Endometrial microvascular endothelial cells (primary cell): ENCODE results near the gene UNC45A. TPM values are rescaled to one million over a fixed set of nuclear protein-coding genes. Genes with fewer than 3 reads are reported as not detected.
"Not testable (repeated sequence)": the region's sequence is repeated elsewhere in the genome, so short reads cannot be mapped to it uniquely, and the experiment has no call there.

ENCODE experiments used
- in situ Hi-C: cut with HindIII; loops from 2 replicates; pipeline ENCODE4 v1.10.0; 2017; ENCODE audit warnings: low sequenced_read_pairs, low pct_unique_long_range_greater_than_20kb; ENCODE audit errors: inconsistent ontology term
- total RNA-seq: library from RNA; depleted of rRNA; stranded (reverse); fragments of >200 nt; gene quantifications from one replicate; pipeline ENCODE4 v1.2.3, GENCODE V29; 2015; ENCODE audit errors: inconsistent ontology term

UNC45A gene
- total RNA-seq, 1 donor from 2014 or later: 62.3 TPM

DNA sequence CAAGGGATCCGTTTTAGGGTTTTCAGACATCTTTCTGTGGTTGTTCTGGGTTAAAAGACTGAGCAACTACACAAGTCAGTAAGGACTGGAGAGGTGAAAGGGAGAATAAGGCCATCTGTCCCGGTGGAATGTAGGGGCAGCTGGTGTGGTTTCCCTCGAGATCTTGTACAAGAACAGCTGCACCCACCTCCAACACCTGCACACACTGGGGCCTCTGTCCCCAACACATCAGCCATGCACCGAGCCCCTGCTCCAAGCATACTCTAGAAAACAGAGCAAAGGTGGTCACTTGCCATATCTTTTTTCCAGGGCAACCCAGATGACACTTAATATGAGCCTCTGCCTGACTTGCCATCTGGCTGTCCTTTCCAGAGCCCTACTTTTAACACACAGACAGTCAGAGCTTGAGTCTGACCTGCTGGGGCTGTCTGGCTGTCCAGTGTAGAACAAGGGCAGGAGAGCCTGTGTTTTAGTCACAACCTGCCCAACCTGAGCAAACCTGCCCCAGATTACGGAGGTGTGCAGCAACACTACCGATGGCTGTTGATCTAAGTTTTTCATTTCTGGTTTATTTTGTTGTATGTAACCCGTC, 19.8 kb upstream of the UNC45A start:
- in situ Hi-C loops: no loop called here

DNA sequence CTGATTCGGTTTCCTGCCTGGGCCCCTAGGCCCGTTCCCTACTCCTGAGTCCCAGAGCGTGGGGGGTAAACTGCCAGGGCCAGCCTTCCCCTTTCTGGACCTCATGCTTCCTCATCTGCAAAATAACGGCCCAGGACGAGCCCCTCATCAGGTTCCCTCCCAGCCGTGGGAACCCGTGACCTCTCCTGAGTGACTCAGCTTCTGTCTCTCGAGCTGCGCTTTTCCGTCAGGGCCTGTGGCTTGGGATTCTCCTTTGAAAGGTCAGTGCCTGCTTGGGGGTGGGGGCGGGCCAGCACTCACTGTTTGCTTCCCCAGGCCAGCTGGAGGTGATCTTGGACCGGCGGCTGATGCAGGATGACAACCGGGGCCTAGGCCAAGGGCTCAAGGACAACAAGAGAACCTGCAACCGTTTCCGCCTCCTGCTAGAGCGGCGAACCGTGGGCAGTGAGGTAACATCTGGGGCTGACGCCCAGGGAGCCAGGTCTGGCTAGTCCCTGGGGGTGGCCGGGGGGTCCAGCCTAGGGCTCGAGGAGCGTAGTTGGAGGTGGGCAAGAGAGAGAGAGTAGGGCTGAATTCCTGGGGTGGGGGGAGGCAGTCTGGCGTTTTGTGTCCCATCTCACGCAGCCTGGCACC, 19.2 kb upstream of the UNC45A start:
- in situ Hi-C loops: no loop called here

DNA sequence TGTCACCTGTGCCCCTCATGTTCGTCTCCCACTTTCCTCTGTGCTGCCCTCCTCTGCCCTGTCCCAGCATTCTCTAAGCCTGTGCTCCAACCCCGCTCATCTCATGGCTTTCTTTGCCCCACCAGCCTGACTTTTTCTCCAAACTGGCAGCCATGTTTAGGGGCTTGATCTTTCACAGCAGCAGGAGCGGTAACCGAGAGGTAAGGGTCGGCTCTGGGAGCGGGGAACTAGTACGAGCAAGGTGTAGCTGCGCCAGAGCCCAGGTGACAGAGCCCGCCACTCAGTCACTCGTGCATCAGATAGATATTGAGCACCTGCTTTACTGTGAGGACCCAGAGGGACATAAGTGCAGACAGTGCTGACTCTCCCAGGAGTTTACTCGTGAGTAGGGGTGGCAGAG, 18.6 kb upstream of the UNC45A start:
- in situ Hi-C loops: no loop called here

DNA sequence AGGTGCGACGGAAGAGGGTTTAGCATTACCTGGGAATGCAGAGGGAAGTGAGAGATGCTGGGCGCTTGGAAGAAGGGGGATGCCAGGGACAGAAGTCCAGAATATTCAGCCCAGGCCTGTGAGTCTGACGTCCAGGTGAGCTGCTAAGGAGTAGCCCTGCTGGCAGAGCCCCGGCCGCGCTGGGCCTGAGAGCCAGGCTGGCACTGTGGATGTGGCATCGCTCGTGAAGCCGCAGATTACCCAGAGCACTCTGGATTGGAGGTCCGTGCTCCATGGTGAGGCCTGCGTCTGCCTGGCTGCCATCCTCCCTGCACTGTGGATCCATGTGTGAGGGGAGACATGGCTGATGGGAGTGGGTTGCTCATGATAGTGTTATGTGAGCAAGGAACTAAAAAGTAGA, 17.5 kb upstream of the UNC45A start:
- in situ Hi-C loops: no loop called here

DNA sequence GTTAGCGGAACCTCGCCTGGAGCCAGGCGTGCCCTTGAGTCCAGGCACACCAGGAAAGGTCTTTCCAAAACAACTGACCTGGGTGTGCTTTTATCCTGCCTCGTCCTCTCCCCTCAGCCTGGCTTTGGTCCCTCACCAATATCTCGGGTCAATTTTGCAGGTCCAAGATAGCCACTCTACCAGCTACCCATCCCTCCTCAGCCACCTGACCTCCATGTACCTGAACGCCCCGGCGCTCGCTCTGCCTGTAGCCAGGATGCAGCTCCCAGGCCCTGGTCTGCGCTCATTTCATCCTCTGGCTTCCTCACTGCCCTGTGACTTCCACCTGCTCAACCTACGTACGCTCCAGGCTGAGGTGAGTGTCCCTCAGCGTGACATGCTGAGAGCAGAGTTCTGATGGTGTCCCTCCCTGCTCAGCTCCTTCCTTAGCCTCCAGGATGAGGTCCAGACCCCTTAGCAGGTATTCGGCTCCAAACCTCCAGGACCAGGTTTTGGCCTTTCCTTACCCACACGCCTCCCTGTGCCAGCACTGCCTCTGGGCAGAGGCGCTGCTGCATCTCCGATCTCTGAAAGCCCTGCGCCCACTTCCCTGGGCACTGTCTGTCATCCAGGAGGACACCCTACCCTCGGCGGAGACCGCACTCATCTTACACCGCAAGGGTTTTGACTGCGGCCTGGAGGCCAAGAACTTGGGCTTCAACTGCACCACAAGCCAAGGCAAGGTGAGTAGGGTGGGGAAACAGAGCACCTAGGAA, 16.9 kb upstream of the UNC45A start:
- in situ Hi-C loops: no loop called here

DNA sequence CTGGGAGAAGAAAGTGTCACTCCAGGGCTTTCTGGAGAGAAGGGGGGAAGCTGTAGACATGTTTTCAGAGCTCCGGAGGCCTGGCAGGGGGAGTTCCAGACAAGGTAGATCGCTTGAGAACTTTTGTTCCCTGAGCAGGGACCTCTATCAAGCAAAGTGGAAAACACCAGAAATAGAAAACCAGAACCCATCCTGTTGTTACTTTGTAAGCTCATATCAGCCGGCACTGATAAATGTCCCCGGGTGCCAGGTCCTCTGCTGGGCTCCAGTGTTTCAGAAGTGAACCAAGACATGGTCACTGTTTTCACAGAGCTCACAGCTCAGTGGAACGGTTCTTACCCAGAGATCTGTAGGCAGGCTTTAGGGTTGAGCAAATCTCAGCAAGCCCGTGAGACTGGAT, 16.2 kb upstream of the UNC45A start:
- in situ Hi-C loops: no loop called here

DNA sequence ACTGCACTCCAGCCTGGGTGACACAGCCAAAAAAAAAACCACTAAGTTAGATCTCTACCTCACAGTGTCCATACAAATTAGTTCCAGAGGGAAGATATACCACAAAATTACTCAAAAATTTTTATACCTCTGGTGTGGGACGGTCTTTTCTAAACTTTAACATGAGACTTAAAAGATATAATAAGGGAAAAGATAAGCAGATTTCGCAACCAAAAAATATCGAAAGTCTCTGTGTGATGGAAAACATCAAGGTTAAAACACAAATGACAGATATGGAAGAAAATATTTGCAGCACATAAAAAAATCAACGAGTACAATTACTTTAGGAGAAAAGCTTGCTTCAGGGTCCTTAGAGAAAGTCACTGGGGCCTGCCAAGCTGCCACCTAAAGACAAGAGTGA, 13.2 kb upstream of the UNC45A start:
- in situ Hi-C loops: no loop called here

DNA sequence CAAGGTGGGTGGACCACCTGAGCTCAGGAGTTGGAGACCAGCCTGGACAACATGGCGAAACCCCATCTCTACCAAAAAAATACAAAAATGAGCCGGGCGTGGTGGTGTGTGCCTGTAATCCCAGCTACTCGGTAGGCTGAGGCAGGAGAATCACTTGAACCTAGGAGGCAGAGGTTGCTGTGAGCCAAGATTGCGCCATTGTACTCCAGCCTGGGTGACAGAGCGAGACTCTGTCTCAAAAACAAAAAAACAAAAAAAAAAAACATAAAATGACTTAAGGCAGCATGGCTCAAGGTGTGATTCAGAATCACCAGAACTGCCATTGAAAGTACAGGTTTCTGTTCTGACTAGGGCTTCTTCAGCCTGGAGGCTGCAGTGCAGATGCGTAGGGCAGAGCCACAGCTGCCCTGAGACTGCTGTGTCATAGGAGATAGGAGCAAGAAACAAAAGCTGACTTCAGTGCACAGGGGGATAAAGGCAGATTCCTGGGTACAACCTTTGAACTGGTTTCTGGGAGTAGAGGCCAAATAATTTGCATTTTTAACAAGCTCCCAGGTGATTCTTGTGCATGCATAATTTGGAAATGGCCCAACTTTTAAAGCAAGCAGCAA, 12.3 kb upstream of the UNC45A start:
- in situ Hi-C loops: not testable (repeated sequence)

DNA sequence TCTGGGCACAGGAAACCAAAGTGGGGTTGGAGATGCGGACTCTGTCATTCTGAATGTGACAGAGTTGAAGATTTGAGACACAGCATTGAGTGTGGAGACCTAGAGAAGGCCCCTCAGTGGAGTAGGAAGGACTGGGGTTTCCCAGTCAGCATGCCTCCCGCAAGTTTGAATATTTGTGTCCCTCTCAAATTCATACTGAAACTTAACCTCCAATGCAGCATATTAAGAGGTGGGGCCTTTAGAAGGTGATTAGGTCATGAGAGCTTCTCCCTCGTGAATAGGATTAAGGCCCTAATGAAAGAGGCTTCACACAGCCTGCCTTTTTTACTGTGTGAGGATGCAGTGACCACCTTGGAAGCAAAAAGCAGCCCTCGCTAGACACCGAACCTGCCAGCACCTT, 10.7 kb upstream of the UNC45A start:
- in situ Hi-C loops: no loop called here

DNA sequence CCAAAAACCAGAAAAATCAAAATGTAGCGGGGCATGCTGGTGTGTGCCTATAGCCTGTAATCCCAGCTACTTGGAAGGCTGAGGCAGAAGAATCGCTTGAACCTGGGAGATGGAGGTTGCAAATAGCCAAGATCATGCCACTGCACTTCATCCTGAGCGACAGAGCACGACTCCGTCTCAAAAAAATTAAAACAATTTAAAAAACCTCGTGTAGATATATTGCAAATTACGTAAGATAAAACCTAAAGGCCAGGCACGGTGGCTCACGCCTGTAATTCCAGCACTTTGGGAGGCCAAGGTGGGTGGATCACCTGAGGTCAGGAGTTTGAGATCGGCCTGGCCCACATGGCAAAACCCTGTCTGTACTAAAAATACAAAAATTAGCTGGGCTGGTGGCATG, 8.3 kb upstream of the UNC45A start:
- in situ Hi-C loops: not testable (repeated sequence)

DNA sequence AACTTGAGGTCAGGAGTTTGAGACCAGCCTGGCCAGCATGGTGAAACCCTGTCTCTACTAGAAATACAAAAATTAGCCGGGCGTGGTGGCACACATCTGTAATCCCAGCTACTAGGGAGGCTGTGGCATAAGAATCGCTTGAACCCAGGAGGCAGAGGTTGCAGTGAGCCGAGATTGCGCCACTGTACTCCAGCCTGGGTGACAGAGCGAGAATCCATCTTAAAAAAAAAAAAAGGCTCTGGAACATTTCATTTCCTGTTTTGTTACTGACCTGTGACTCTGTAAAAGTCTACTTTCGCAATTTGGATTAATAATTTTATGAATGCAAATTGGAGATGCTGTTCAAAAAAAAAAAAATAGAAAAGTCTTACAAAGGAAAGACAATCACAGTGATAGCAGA, 7.0 kb upstream of the UNC45A start:
- in situ Hi-C loops: not testable (repeated sequence)

DNA sequence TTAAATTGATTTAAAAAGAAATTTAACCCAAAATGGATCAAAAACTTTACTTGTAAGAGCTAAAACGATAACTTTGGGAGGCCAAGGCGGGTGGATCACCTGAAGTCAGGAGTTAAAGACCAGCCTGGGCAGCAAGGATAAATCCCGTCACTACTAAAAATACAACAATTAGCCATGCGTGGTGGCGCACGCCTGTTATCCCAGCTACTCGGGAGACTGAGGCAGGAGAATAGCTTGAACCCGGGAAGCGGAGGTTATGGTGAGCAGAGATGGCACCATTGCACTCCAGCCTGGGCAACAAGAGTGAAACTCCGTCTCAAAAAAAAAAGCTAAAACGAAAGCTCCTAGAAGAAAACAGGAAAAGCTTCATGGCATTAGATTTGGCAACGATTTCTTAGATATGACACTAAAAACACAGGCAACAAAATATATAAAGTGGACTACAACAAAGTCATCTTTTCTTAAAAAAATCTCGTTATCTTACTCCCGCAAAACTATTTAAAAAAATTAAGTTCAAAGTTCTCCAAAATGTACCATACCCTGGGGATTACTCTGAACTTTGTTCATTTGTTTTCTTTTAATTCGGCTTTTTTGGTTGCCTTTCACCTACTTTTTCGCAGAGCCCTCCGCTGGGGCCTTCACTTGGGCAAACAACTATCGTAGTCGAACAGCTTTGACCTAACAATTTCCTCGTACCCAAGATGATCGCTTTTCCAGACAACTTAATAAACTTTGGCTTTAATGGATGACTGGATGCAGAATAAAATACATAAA, 5.7 kb upstream of the UNC45A start:
- in situ Hi-C loops: no loop called here

DNA sequence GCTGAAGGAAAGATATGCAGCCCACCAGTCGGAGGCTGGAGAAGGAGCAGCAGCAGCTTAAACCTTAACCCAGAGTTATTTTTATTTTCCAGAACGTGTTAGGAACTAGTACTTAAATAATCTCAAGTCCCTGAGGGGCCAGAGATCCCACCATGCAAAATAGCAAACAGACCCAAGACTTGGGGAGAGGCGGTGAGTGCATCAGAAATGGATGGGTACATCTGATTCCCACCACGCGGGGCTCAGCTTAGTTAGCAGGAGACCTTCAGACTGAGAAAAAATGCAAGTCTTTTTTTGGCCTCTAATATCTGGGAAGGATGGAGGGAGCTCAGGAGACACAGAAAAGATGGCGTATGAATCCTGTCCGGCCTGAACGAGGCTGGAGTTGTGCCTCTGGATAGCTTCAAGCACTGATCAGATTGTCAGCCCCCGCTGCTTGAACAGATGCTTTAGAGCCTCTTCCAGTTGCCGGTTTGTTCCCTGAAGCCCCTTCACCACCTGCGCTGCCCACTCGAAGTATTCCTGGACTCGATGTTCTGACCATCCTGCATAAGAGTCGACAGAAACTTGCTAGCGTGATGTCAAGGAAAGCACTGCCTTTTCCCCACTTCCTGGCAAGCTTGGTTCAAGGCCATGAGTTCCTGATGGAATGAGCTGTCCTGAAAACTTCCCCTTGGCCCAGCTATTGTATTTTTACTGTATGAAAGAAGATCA, 4.1 kb upstream of the UNC45A start:
- in situ Hi-C loops: no loop called here

DNA sequence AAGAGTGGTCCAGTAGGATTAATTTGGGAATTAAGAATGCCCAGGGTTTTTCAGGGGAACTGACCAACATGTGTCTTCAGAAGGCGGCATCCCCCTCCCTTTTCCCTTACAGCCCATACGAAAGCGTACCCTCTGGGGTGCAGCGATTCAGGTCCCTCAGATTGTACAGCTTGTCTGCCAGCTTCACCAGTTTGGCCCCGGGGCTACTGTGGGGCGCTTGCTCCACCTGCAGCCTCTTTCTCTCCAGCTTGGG, 3.6 kb upstream of the UNC45A start:
- in situ Hi-C loops: no loop called here

DNA sequence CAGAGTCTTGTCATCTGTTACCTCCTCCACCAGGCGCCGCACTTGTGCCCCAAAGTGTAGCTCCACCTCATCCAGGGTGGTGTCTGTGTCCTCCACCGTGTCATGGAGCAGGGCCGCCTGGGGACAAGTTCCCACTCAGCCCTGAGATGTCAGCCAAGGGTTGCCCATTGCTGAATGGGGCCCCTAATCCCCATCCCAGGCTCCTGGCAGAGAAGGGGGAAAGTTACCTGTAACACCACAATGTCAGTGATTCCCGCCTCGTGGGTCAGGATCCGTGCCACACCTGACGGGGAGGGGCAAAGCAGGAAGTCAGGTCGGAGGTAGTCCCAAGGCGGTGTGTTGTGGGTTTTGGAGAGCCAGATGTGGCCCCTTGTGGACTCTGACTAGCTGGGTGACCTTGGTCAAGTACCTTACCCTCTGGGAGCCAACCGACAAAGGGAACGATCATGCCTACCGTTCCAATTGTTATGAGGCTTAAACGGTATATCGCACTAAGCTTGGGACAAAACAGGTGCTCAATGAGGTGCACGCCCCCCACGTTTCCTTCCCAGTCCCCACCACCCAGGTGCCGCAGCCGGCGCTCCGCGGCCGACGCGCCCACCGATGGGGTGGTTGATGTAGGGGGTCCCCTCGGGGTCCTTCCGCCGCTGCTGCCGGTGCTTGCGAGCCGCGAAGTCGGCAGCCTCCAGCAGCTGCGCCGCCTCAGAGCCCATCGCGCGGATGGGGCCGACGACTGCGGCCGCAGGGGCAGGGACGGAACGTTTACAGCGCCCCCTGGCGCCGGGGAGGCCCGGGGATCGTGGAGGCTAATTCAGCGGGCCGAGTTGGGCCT, 3.0 kb upstream of the UNC45A start, which contains the start of gene HDDC3:
TSS of gene HDDC3 (minus strand) at position 722 of the 832 bp plus-strand sequence. CDS start at position 713, 9 bp downstream.
- in situ Hi-C loops: no loop called here

DNA sequence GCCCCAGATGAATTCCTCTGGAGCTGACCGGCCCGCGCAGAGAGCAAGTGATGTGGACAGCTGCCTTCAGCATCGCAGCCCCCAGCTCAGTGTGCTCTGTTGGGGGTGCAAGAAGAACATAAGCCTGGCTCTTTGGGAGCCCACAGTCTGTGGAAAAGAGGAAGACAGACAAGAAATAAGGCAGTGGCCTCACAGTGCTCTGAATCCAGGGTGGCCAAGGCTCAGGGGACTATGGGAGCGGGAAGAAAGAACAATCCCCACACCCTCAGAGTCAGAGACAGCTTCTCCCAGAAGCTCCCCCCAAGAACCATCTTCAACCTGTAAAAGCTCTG, 2.5 kb upstream of the UNC45A start:
- in situ Hi-C loops: no loop called here

DNA sequence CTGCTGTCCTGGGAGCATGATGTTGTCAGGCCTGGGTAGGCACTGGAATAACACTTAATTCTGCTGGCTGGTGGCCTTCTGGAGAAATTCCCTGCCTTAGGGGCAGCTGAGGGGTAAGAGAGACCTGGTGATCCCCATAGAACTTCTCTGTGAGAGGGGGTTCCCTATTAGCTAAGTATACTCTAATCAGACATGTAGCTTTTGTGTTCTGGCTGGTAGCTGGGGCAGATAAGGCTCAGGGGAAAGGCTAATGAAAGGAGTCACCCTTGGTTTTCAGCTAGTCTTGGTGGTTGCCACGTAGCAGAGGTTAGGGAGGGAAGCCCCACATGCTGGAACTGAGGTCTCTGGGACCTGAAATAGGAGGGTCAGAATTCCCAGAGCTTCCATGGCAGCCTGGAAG, 1.8 kb upstream of the UNC45A start:
- in situ Hi-C loops: no loop called here

DNA sequence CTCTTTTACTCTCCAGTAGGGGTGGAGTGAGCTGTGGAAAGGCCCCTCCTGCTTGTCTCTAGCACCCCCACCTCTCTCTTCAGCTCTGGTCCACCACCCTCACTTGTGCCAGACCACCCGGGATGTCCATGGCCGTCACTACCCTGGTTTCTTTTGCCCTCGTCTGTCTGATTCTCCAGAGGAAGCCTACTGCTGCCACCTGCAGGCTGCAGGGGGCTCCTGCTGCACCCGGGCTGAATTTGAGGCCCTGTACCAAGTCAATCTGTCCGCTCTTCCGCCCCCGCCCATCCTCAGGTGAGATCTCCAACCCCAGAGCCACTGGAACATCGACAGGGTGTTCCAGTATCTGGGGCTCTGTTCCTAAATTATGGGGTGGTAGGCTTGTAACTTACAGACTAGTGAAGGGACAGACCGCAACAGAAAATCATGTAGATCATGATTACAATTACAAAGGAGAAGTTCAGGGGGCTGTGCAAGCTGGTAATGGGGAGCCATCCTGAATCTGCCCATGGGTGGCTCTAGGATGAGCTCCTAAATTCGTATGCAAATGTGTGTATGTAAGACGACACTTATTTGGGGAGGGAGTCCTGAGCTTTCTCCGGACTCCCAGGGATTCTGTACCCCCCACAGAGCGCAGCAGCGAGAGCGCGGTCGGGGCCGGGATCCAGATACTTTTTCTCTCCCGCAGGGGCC, 683 bp upstream of the UNC45A start:
- in situ Hi-C loops: no loop called here
